ENCODE results near the gene KLF3. TPM values are rescaled to one million over a fixed set of nuclear protein-coding genes. Genes with fewer than 3 reads are reported as not detected.

The KLF3 gene
- total and polyA plus RNA-seq, 9 of the 15 experiments (the other 6 are each of a cell fraction or from before 2014, with no cell fraction given): 9.9 to 47.2 (median 18.1) TPM

DNA sequence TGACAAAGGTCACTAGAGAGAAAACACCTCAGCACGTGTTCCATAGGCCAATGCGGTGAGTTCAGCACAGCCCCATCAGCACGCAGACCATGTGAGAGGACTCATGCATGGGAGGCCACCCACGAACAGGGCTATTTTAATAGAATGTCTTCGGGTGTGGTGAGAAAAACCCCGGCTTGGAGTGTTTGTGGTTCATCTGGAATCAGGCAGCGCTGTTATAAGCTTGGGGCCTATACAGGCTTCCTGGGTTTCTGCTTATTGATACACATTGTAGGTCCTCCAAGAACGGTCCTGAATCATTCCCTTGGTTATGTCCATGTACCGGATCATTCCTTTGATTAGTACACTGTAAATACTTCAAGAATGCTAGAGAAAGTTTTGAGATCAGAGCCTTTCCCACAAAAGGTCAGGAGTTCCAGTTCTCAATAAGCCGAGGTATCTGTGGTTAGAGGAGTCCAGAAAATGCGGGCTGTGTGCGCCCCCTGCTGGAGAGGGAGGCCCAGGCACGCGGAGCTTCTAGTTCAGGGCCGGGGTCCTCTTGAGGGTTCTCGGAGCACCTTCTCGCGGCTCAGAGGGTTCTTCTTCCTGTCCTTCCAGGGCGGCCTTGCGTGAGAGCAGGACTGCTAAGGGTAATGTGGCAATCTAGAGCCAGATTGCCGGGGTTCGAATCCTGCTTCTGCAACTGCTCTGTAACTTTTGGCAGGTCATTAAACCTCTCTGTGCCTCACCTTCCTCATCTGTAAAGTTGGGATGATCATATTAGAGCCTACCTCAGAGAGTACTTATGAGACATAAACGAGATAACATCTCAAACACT lies 67.0 kb downstream of the KLF3 start (continued):
- TF ChIP-seq POLR3A (IDR thresholded peaks at IDR 0.05; ENCODE audit: borderline replicate concordance, extremely low read depth, insufficient read depth, insufficient read length) (no peak), KDM5B (IDR thresholded peaks at IDR 0.05; ENCODE audit: insufficient replicate concordance, low read depth, low read length) (no peak), RAD21 (CRISPR knock-in tag; conservative IDR thresholded peaks at IDR 0.05 in 1 of 2, IDR thresholded peaks at IDR 0.05 in 1 of 2) (peak; percentile 95 to 98), CC2D1A (IDR thresholded peaks at IDR 0.05) (peak; percentile 82), TEAD4 (IDR thresholded peaks at IDR 0.05; ENCODE audit: low read length) (peak; percentile 25; the same call in 1 of the 2 replicates), TEAD4 (CRISPR knock-in tag; IDR thresholded peaks at IDR 0.05; ENCODE audit: borderline replicate concordance) (no peak), NR2C2 (CRISPR knock-in tag; IDR thresholded peaks at IDR 0.05) (no peak), NR2C2 (tag; IDR thresholded peaks at IDR 0.05) (no peak), NEUROD1 (IDR thresholded peaks at IDR 0.05; ENCODE audit: borderline replicate concordance, low read depth, low read length, partially characterized antibody) (no peak)
- TF ChIP-seq, protein P1, sequence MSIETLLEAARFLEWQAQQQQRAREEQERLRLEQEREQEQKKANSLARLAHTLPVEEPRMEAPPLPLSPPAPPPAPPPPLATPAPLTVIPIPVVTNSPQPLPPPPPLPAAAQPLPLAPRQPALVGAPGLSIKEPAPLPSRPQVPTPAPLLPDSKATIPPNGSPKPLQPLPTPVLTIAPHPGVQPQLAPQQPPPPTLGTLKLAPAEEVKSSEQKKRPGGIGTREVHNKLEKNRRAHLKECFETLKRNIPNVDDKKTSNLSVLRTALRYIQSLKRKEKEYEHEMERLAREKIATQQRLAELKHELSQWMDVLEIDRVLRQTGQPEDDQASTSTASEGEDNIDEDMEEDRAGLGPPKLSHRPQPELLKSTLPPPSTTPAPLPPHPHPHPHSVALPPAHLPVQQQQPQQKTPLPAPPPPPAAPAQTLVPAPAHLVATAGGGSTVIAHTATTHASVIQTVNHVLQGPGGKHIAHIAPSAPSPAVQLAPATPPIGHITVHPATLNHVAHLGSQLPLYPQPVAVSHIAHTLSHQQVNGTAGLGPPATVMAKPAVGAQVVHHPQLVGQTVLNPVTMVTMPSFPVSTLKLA (conservative IDR thresholded peaks at IDR 0.05): 0 out of 4 replicates have a peak, but pooled peaks of 1 of the 2 experiments have one; percentile 18
- TF ChIP-seq, protein P2, sequence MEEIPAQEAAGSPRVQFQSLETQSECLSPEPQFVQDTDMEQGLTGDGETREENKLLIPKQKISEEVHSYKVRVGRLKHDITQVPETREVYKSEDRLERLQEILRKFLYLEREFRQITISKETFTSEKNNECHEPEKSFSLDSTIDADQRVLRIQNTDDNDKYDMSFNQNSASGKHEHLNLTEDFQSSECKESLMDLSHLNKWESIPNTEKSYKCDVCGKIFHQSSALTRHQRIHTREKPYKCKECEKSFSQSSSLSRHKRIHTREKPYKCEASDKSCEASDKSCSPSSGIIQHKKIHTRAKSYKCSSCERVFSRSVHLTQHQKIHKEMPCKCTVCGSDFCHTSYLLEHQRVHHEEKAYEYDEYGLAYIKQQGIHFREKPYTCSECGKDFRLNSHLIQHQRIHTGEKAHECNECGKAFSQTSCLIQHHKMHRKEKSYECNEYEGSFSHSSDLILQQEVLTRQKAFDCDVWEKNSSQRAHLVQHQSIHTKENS (CRISPR knock-in tag; IDR thresholded peaks at IDR 0.05): no peak
- TF ChIP-seq, protein P3, sequence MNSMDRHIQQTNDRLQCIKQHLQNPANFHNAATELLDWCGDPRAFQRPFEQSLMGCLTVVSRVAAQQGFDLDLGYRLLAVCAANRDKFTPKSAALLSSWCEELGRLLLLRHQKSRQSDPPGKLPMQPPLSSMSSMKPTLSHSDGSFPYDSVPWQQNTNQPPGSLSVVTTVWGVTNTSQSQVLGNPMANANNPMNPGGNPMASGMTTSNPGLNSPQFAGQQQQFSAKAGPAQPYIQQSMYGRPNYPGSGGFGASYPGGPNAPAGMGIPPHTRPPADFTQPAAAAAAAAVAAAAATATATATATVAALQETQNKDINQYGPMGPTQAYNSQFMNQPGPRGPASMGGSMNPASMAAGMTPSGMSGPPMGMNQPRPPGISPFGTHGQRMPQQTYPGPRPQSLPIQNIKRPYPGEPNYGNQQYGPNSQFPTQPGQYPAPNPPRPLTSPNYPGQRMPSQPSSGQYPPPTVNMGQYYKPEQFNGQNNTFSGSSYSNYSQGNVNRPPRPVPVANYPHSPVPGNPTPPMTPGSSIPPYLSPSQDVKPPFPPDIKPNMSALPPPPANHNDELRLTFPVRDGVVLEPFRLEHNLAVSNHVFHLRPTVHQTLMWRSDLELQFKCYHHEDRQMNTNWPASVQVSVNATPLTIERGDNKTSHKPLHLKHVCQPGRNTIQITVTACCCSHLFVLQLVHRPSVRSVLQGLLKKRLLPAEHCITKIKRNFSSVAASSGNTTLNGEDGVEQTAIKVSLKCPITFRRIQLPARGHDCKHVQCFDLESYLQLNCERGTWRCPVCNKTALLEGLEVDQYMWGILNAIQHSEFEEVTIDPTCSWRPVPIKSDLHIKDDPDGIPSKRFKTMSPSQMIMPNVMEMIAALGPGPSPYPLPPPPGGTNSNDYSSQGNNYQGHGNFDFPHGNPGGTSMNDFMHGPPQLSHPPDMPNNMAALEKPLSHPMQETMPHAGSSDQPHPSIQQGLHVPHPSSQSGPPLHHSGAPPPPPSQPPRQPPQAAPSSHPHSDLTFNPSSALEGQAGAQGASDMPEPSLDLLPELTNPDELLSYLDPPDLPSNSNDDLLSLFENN (IDR thresholded peaks at IDR 0.05; ENCODE audit: low read depth in 2 of 2, low read length in 2 of 2): peak in 1 of 2 experiments; percentile 50; a peak in 1 of 4 replicates
- TF ChIP-seq, protein P4, sequence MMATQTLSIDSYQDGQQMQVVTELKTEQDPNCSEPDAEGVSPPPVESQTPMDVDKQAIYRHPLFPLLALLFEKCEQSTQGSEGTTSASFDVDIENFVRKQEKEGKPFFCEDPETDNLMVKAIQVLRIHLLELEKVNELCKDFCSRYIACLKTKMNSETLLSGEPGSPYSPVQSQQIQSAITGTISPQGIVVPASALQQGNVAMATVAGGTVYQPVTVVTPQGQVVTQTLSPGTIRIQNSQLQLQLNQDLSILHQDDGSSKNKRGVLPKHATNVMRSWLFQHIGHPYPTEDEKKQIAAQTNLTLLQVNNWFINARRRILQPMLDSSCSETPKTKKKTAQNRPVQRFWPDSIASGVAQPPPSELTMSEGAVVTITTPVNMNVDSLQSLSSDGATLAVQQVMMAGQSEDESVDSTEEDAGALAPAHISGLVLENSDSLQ (IDR thresholded peaks at IDR 0.05): no peak
- TF ChIP-seq, protein P5, sequence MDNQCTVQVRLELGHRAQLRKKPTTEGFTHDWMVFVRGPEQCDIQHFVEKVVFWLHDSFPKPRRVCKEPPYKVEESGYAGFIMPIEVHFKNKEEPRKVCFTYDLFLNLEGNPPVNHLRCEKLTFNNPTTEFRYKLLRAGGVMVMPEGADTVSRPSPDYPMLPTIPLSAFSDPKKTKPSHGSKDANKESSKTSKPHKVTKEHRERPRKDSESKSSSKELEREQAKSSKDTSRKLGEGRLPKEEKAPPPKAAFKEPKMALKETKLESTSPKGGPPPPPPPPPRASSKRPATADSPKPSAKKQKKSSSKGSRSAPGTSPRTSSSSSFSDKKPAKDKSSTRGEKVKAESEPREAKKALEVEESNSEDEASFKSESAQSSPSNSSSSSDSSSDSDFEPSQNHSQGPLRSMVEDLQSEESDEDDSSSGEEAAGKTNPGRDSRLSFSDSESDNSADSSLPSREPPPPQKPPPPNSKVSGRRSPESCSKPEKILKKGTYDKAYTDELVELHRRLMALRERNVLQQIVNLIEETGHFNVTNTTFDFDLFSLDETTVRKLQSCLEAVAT (IDR thresholded peaks at IDR 0.05): peak in 1 of 2 experiments; percentile 89; a peak in 2 of 4 replicates
- TF ChIP-seq, protein P6, sequence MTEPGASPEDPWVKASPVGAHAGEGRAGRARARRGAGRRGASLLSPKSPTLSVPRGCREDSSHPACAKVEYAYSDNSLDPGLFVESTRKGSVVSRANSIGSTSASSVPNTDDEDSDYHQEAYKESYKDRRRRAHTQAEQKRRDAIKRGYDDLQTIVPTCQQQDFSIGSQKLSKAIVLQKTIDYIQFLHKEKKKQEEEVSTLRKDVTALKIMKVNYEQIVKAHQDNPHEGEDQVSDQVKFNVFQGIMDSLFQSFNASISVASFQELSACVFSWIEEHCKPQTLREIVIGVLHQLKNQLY (CRISPR knock-in tag; conservative IDR thresholded peaks at IDR 0.05): no peak

Measured in K562 (cell line).